H1 (cell line): Measurements from ENCODE around the gene NIM1K.

Source experiments
- BCL11A ChIP-seq, 2 experiments: IDR thresholded peaks; one replicate each; pipeline ENCODE4 v1.6.1; 2011; ENCODE audit warnings: low read depth in 2 of 2, low read length in 2 of 2, mild to moderate bottlenecking in 2 of 2
- CTCF ChIP-seq, 3 experiments: IDR thresholded peaks; 1 replicate in 2 of 3; 2 replicates in 1 of 3; pipeline versions ENCODE4 v1.5.1 to v1.6.1; 2011; ENCODE audit warnings: low read length in 3 of 3, mild to moderate bottlenecking in 3 of 3, inconsistent platforms in 2 of 3, low read depth in 1 of 3, moderate library complexity in 1 of 3; ENCODE audit not compliant: insufficient read depth in 1 of 3; ENCODE audit errors: control extremely low read depth in 1 of 3
- EZH2 ChIP-seq: fragments of 200-600 bp; sonication (generic); IDR thresholded peaks from 2 replicates; pipeline ENCODE4 v1.7.1; 2012; ENCODE audit warnings: low read depth, mild to moderate bottlenecking, moderate library complexity, low read length, inconsistent platforms; ENCODE audit not compliant: severe bottlenecking
- MAFK ChIP-seq: IDR thresholded peaks from 2 replicates; pipeline ENCODE4 v1.6.1; 2012; ENCODE audit warnings: low read depth, mild to moderate bottlenecking, improper control_type of control experiment, low read length
- POLR2AphosphoS5 ChIP-seq: IDR thresholded peaks from 2 replicates; pipeline ENCODE4 v1.6.1; 2011; ENCODE audit warnings: low read depth, low read length
- RAD21 ChIP-seq, 2 experiments: IDR thresholded peaks in 1 of 2; conservative IDR thresholded peaks in 1 of 2; 2 replicates each; pipeline ENCODE4 v1.6.1; 2011; ENCODE audit warnings: low read depth in 2 of 2, low read length in 2 of 2, improper control_type of control experiment in 1 of 2, inconsistent platforms in 1 of 2, mild to moderate bottlenecking in 1 of 2, moderate library complexity in 1 of 2
- RFX5 ChIP-seq: IDR thresholded peaks from 2 replicates; pipeline ENCODE4 v1.6.1; 2011; ENCODE audit warnings: low read depth, low read length, improper control_type of control experiment, borderline replicate concordance
- RNF2 ChIP-seq: fragments of 200-900, 300-1000 bp; sonication (generic); IDR thresholded peaks from 2 replicates; pipeline ENCODE4 v1.7.1; 2016; ENCODE audit warnings: borderline replicate concordance, low read depth, mild to moderate bottlenecking, antibody characterized with exemption, low read length; ENCODE audit not compliant: poor library complexity, severe bottlenecking; ENCODE audit errors: missing control alignments
- SP1 ChIP-seq: IDR thresholded peaks from 2 replicates; pipeline ENCODE4 v1.6.1; 2011; ENCODE audit warnings: low read depth, low read length
- SRF ChIP-seq: IDR thresholded peaks from 2 replicates; pipeline ENCODE4 v1.6.1; 2011; ENCODE audit warnings: mild to moderate bottlenecking, low read depth, low read length, moderate library complexity
- TAF1 ChIP-seq: IDR thresholded peaks from 2 replicates; pipeline ENCODE4 v1.6.1; 2011; ENCODE audit warnings: mild to moderate bottlenecking, low read depth, low read length
- TEAD4 ChIP-seq: IDR thresholded peaks from 2 replicates; pipeline ENCODE4 v1.6.1; 2012; ENCODE audit warnings: low read depth, low read length, inconsistent platforms, mixed read lengths

GRCh38 chr5:43273552-43273951, 81.5 kb downstream of the NIM1K start:
- no peak for TF ChIP-seq SP1
- TF ChIP-seq CTCF (IDR thresholded peaks at IDR 0.05; ENCODE audit: control extremely low read depth in 1 of 3, insufficient read depth in 1 of 3, low read depth in 1 of 3, low read length in 3 of 3) = no peak
- TF ChIP-seq TEAD4 = no peak
- TF ChIP-seq RAD21 (IDR thresholded peaks at IDR 0.05 in 1 of 2, conservative IDR thresholded peaks at IDR 0.05 in 1 of 2; ENCODE audit: low read depth in 2 of 2, low read length in 2 of 2) = no peak
- TF ChIP-seq RFX5 = no peak
- TF ChIP-seq EZH2 = no peak
- no peak for TF ChIP-seq RNF2
- no peak for TF ChIP-seq BCL11A (IDR thresholded peaks at IDR 0.05; ENCODE audit: low read depth in 2 of 2, low read length in 2 of 2)
- no peak for TF ChIP-seq SRF
- no peak for TF ChIP-seq POLR2AphosphoS5
- no peak for TF ChIP-seq MAFK
- no peak for TF ChIP-seq TAF1
